ENCODE data around the gene KRTAP5-10.
"Not testable (repeated sequence)": the region's sequence is repeated elsewhere in the genome, so short reads cannot be mapped to it uniquely, and the experiment has no call there.

KRTAP5-10 gene

GRCh38 chr11:71615003-71615402 is 49.6 kb downstream of the KRTAP5-10 start:
- H3K4me1 ChIP-seq (ENCODE audit: control insufficient read depth, insufficient read depth, low read length); H3K27ac ChIP-seq (ENCODE audit: low read length); H3K27me3 ChIP-seq (ENCODE audit: control insufficient read depth in 1 of 2, insufficient read depth in 2 of 2, low read length in 2 of 2); H3K4me3 ChIP-seq (ENCODE audit: low read length in 2 of 2); H3K9ac ChIP-seq (ENCODE audit: low read length in 2 of 2); H3K36me3 ChIP-seq (ENCODE audit: control insufficient read depth in 2 of 2, insufficient read depth in 2 of 2, low read length in 2 of 2); H3K9me3 ChIP-seq (ENCODE audit: control insufficient read depth in 2 of 2, low read length in 2 of 2): not testable (repeated sequence)

Data from stomach smooth muscle (tissue), 2 donors.